Measurements from ENCODE around the gene RABGAP1L.

DNA sequence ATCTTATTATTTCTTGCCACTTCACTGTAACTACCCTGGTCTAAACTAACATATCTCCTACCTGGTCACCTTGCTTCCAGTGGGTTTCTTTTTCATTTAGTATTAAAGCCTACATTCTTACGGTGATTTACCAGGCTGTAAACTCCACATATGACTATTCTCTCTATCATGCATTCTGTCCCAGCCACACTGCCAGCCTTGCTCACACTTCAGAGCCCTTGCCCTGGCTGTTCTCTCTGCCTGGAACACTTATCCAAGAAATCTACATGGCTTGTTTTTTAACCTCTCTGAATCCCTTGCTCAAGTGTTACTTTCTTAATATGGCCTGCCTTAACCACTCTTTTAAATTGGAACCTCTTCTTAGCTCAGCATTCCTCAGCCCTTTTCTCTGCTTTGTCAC, 501.2 kb downstream of the RABGAP1L start:
- no peak for TF ChIP-seq CTCF (IDR thresholded peaks at IDR 0.05)
- TF ChIP-seq POLR2A (IDR thresholded peaks at IDR 0.05): no peak

Data from Peyer's patch (tissue), 4 donors.